HG02885 (cell line): ENCODE results near the gene SKP1.
"Not testable (repeated sequence)": the region's sequence is repeated elsewhere in the genome, so short reads cannot be mapped to it uniquely, and the experiment has no call there.

Experiments used
- ATAC-seq: cut with Tn5 transposase; IDR thresholded peaks from one replicate; pipeline ENCODE4 v1.9.1; 2021; ENCODE audit warnings: mild to moderate bottlenecking; ENCODE audit not compliant: unreplicated experiment, poor library complexity

SKP1 gene

GRCh38 chr5:134176511-134177368 is at the start of gene SKP1:
Gene SKP1 (minus strand): TSS chr5:134176950. CDS start chr5:134174022, 2,928 bp downstream.
- peak; percentile 81 for ATAC-seq

- peak; percentile 84 for ATAC-seq
Observed at GRCh38 chr5:134225780-134226440, 49.2 kb upstream of the SKP1 start, which contains the start of gene PPP2CA. Gene PPP2CA (minus strand): TSS chr5:134226073. CDS start chr5:134225861, 212 bp downstream.

- peak; percentile 31 for ATAC-seq
Observed at GRCh38 chr5:134224888-134225779, 48.4 kb upstream of the SKP1 start.

GRCh38 chr5:134223406-134224248 is 46.9 kb upstream of the SKP1 start:
- no peak for ATAC-seq

GRCh38 chr5:134221690-134222089 is 44.9 kb upstream of the SKP1 start:
- ATAC-seq: not testable (repeated sequence)

GRCh38 chr5:134215757-134216156 is 39.0 kb upstream of the SKP1 start:
- no peak for ATAC-seq

- ATAC-seq: not testable (repeated sequence)
Observed at GRCh38 chr5:134211263-134212031, 34.7 kb upstream of the SKP1 start.

GRCh38 chr5:134209477-134210245 is 32.9 kb upstream of the SKP1 start:
- no peak for ATAC-seq

- no peak for ATAC-seq
Observed at GRCh38 chr5:134207696-134208095, 30.9 kb upstream of the SKP1 start.

GRCh38 chr5:134206627-134207160 is 29.9 kb upstream of the SKP1 start:
- ATAC-seq: no peak

GRCh38 chr5:134204575-134204974 is 27.8 kb upstream of the SKP1 start:
- ATAC-seq: no peak

- no peak for ATAC-seq
Observed at GRCh38 chr5:134203630-134204029, 26.9 kb upstream of the SKP1 start.

- ATAC-seq: no peak
Observed at GRCh38 chr5:134195666-134196065, 18.9 kb upstream of the SKP1 start.

GRCh38 chr5:134189031-134189430 is 12.3 kb upstream of the SKP1 start:
- ATAC-seq: no peak

GRCh38 chr5:134188092-134188491 is 11.3 kb upstream of the SKP1 start:
- no peak for ATAC-seq

- peak; percentile 83 for ATAC-seq
Observed at GRCh38 chr5:134184155-134185135, 7.7 kb upstream of the SKP1 start.

GRCh38 chr5:134183481-134183880 is 6.7 kb upstream of the SKP1 start:
- ATAC-seq: no peak
